DOHH2 (cell line): ENCODE measurements around the gene PIP4K2A.

Source experiments
- CTCF ChIP-seq: fragments of 200-600 bp; sonication (generic); IDR thresholded peaks from one replicate; pipeline ENCODE4 v1.5.1; 2014; ENCODE audit warnings: antibody characterized with exemption, mild to moderate bottlenecking, low read depth, low read length; ENCODE audit not compliant: poor library complexity, severe bottlenecking
- EZH2phosphoT487 ChIP-seq: fragments of 200-600 bp; sonication (generic); IDR thresholded peaks from 2 replicates; pipeline ENCODE4 v1.6.1; 2017; ENCODE audit warnings: borderline replicate concordance, mild to moderate bottlenecking, antibody characterized with exemption, low read length, moderate library complexity, mixed read lengths

GRCh38 chr10:22536620-22537019 lies 177.8 kb downstream of the PIP4K2A start:
- TF ChIP-seq CTCF (no peak), EZH2phosphoT487 (no peak)
